ENCODE results near the gene ESPL1. TPM values are rescaled to one million over a fixed set of nuclear protein-coding genes. Genes with fewer than 3 reads are reported as not detected.
A peak's percentile ranks its signal among the peaks of the same experiment; 100 is the strongest.

ESPL1 gene
- total and polyA plus RNA-seq, 2 of the 8 experiments (the other 6 are each of a cell fraction or from before 2014, with no cell fraction given), result 31.8 to 52.7 TPM

GRCh38 chr12:53231921-53232645 is 36.0 kb upstream of the ESPL1 start, which contains the start of gene RARG:
TSS of gene RARG (minus strand) at chr12:53232209. CDS start at chr12:53227545, 4,664 bp downstream.
- no peak within 1 kb of the TSS; the same call in 1 of the 2 replicates for H4K8ac ChIP-seq (ENCODE audit: extremely low read depth, insufficient read depth, low read length)
- peak within 1 kb of the TSS; percentile 72 to 79 (median 76) for H3K4me3 ChIP-seq (ENCODE audit: extremely low read depth in 1 of 4, insufficient read depth in 2 of 4, low read depth in 3 of 4, low read length in 4 of 4)
- H4K5ac ChIP-seq (ENCODE audit: insufficient read length, low read depth, low read length), result peak within 1 kb of the TSS; percentile 85
- DNase-seq (ENCODE audit: low read depth in 1 of 2, low spot score in 2 of 2) (peak in 1 of 2 experiments; percentile 83), FAIRE-seq (no peak)
- peak within 1 kb of the TSS; percentile 63 for H3K4ac ChIP-seq (replicated peaks; ENCODE audit: insufficient read length, low read depth, low read length)
- peak within 1 kb of the TSS in 3 of 4 experiments; percentile 6 to 79 (median 54); a peak in 5 of 7 replicates for H3K9ac ChIP-seq (replicated peaks in 1 of 4; ENCODE audit: extremely low read depth in 1 of 4, low read depth in 3 of 4, low read length in 3 of 4)
- peak within 1 kb of the TSS; percentile 93 for H2BK15ac ChIP-seq (ENCODE audit: low read length)
- no peaks in the 10 kb centered on the region for H3K79me1 ChIP-seq (ENCODE audit: low read depth, low read length)
- TF ChIP-seq ASH2L (IDR thresholded peaks at IDR 0.05; ENCODE audit: low read length), result peak; percentile 69
- no peak for TF ChIP-seq KDM5A (IDR thresholded peaks at IDR 0.05; ENCODE audit: low read length)
- TF ChIP-seq, protein P1, sequence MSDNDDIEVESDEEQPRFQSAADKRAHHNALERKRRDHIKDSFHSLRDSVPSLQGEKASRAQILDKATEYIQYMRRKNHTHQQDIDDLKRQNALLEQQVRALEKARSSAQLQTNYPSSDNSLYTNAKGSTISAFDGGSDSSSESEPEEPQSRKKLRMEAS (IDR thresholded peaks at IDR 0.05), result peak; percentile 42
- TF ChIP-seq EZH2 (IDR thresholded peaks at IDR 0.05; ENCODE audit: low read depth, low read length, severe bottlenecking), result no peak
- peak; percentile 3; the same call in 1 of the 2 replicates for TF ChIP-seq SUZ12 (IDR thresholded peaks at IDR 0.05; ENCODE audit: low read length)
- peak; percentile 45 for TF ChIP-seq KDM4A (IDR thresholded peaks at IDR 0.05; ENCODE audit: low read depth, low read length, severe bottlenecking)
- TF ChIP-seq RBBP5 (IDR thresholded peaks at IDR 0.05; ENCODE audit: borderline replicate concordance, low read depth, low read length), result 0 out of 2 replicates have a peak, but pooled peaks have one; percentile 26
- TF ChIP-seq PHF8 (conservative IDR thresholded peaks at IDR 0.05; ENCODE audit: low read depth, low read length), result 0 out of 2 replicates have a peak, but pooled peaks have one; percentile 32
- peak within 1 kb of the TSS; percentile 97 for H3K18ac ChIP-seq (ENCODE audit: extremely low read depth, low read length)
- peak within 1 kb of the TSS; percentile 99; the same call in 1 of the 2 replicates for H2BK20ac ChIP-seq (ENCODE audit: low read length)
- peak within 1 kb of the TSS; percentile 92 to 96 for H3K4me2 ChIP-seq (ENCODE audit: insufficient read depth in 1 of 2, low read depth in 2 of 2, low read length in 2 of 2)
- H3K36me3 ChIP-seq (ENCODE audit: control insufficient read depth in 2 of 4, insufficient read depth in 4 of 4, low read length in 3 of 4), result no peaks in the 10 kb centered on the region; a peak in 1 of 8 replicates
- H3K27ac ChIP-seq (ENCODE audit: low read depth, low read length), result no peak within 1 kb of the TSS
- H3K56ac ChIP-seq (replicated peaks; ENCODE audit: insufficient read length, low read depth, low read length), result peak within 1 kb of the TSS; percentile 7
- H2BK5ac ChIP-seq (ENCODE audit: low read depth, low read length), result peak within 1 kb of the TSS; percentile 93; the same call in 1 of the 2 replicates
- no peaks in the 10 kb centered on the region for H3K9me3 ChIP-seq (ENCODE audit: insufficient read depth in 2 of 2, low read depth in 1 of 2, low read length in 1 of 2)
- H3K14ac ChIP-seq (ENCODE audit: insufficient read length), result no peak within 1 kb of the TSS
- no peaks in the 10 kb centered on the region for H4K20me1 ChIP-seq (replicated peaks in 1 of 2; ENCODE audit: control insufficient read depth in 1 of 2, insufficient read depth in 2 of 2, low read length in 2 of 2)
- POLR2A ChIA-PET (ENCODE audit: partially characterized antibody), result interaction anchor here (0.6 to 12.4 kb wide), 10 partner anchors 9 to 170 kb away, joined by 3 to 151 read pairs (median 4); partner anchors contain the start of genes ESPL1 and PFDN5
- H2AK5ac ChIP-seq (ENCODE audit: low read depth, low read length), result peak within 1 kb of the TSS; percentile 7
- H3K79me2 ChIP-seq (ENCODE audit: control insufficient read depth in 1 of 2, insufficient read depth in 2 of 2, low read length in 2 of 2), result peaks cover 0 to 13% of the 10 kb centered on the region in 2 experiments; a peak in 1 of 4 replicates
- CTCF ChIA-PET (ENCODE audit: partially characterized antibody), result interaction anchor here (1.5 to 23.5 kb wide), 4 partner anchors 19 to 51 kb away, joined by 4 to 535 read pairs (median 30); partner anchors contain the start of genes ESPL1 and ITGB7
- no peak within 1 kb of the TSS for H3K23ac ChIP-seq (ENCODE audit: insufficient read length)
- peaks cover 35 to 68% (median 46%) of the 10 kb centered on the region in 4 experiments for H3K4me1 ChIP-seq (replicated peaks in 1 of 4; ENCODE audit: control insufficient read depth in 3 of 4, insufficient read depth in 4 of 4, low read length in 3 of 4)
- H3K23me2 ChIP-seq (ENCODE audit: low read depth, low read length), result peaks cover 11% of the 10 kb centered on the region; the same call in 1 of the 2 replicates
- no peaks in the 10 kb centered on the region for H3K27me3 ChIP-seq (replicated peaks in 1 of 4; ENCODE audit: control insufficient read depth in 3 of 4, extremely low read depth in 1 of 4, insufficient read depth in 3 of 4, low read length in 3 of 4)
- peak within 1 kb of the TSS; percentile 89 for H2BK120ac ChIP-seq (replicated peaks; ENCODE audit: low read depth, low read length)
- no peak within 1 kb of the TSS for H2AFZ ChIP-seq (ENCODE audit: low read length)
- peak within 1 kb of the TSS; percentile 62 for H4K91ac ChIP-seq (replicated peaks; ENCODE audit: insufficient read length, low read length)
- H2BK12ac ChIP-seq (ENCODE audit: low read depth, low read length), result peak within 1 kb of the TSS; percentile 100
- 4% methylated on average over 8 of the region's 44 CpGs; no CpG with 5 or more reads in 1 of the 2 experiments for WGBS, 2 experiments (ENCODE audit: extremely low coverage in 1 of 2, insufficient coverage in 1 of 2, insufficient read length in 1 of 2, insufficient replicate concordance in 2 of 2, low coverage in 1 of 2, low lambda C conversion rate in 2 of 2, missing lambda C conversion rate in 1 of 2)
